HTR-8/SVneo (cell line): Measurements from ENCODE around the gene TAS2R50.

Source experiments
- DNase-seq: peaks from one replicate; pipeline ENCODE4 v3.0.0; 2011; ENCODE audit warnings: low spot score, mixed read lengths; ENCODE audit not compliant: insufficient read length
- FAIRE-seq: peaks from 2 replicates; lab custom pipeline; 2011; peaks lifted over from hg19 to GRCh38; lab: Jason Lieb, UNC

TAS2R50 gene

DNA sequence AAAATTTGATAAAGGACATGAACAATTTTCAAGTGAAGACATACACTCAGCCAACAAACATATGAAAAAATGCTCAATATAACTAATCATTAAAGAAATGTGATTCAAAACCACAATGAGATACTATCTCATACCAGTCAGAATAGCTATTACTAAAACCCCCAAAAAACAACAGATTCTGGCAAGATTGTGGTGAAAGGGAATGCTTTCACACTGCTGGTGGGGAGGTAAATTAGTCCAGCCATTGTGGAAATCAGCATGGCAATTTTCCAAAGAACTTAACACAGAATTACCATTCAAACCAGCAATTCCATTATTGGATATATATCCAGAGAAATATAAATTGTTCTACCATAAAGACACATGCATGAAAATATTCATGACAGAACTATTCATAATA is 29.0 kb downstream of the TAS2R50 start:
- FAIRE-seq = no peak
- DNase-seq = no peak

DNA sequence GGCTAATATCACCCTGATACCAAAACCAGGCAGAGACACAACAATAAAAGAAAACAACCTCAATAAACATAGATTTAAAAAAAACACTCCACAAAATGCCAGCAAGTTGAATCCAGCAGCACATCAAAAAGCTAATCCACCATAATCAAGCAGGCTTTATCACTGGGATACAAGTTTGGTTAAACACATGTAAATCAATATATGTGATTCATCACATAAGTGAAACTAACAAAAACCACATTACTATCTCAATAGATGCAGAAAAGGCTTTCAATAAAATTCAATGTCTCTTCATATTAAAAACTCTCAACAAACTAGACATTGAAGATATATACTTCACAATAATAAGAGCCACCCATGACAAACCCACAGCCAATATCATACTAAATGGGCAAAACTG is 30.6 kb downstream of the TAS2R50 start:
- no peak for DNase-seq
- no peak for FAIRE-seq

DNA sequence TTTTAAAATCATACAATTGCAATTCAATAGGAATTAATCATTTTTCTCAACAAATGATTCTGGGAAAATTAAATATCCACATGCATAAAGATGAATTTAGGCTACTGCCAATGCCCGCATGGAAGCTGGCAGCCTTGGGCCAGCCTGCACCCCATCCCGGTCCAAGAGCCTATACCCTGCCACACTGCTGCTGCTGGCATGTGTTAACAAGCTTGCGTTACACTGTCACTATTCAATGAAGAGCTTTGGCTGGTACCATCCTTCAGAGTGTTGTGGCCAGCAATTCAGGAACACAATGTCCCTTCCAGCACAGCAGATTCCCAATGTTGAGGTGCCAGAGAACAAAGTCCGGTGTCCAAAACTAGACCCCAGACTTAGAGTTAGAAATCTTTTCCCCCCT is 34.1 kb downstream of the TAS2R50 start:
- DNase-seq = no peak
- FAIRE-seq = no peak

DNA sequence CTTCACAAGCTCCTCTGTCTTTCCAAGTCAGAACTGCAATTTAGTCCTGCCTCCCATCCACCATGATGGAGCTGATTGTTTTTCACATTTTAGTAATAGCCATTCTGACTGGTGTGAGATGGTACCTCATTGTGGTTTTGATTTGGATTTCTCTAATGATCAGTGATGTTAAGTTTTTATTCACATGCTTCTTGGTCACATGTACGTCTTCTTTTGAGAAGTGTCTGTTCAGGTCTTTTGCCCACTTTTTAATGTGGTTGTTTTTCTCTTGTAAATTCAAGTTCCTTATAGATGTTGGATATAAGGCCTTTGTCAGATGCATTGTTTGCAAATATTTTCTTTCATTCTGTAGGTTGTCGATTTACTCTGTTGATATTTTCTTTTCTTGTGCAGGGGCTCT is 43.5 kb downstream of the TAS2R50 start:
- no peak for DNase-seq
- no peak for FAIRE-seq

DNA sequence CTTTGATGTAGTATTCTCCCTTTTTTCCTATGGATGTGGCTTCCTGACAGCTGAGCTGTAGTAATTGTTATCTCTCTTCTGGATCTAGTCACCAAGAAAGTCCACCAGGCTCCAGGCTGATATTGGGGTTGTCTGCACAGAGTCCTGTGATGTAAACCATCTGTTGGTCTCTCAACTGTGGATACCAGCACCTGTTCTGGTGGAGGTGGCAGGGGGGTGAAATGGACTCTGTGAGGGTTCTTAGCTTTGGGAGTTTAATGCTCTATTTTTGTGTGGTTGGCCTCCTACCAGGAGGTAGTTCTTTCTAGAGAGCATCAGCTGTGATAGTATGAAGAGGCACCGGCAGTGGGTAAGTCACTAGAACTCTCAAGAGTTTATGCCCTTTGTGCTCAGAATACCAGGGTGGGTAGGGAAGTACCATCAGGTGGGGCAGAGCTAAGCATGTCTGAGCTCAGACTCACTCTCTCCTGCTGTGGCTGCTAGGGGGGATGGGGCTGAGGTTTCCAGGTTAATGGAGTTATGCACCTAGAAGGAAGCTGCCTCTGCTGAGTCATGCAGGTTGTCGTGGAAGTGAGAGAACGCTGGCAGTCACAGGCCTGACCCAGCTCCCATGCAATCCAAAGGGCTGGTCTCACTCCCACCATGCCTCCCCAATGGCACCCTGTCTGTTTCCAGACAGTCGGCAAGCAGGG is 44.6 kb downstream of the TAS2R50 start:
- FAIRE-seq (no peak), DNase-seq (no peak)

DNA sequence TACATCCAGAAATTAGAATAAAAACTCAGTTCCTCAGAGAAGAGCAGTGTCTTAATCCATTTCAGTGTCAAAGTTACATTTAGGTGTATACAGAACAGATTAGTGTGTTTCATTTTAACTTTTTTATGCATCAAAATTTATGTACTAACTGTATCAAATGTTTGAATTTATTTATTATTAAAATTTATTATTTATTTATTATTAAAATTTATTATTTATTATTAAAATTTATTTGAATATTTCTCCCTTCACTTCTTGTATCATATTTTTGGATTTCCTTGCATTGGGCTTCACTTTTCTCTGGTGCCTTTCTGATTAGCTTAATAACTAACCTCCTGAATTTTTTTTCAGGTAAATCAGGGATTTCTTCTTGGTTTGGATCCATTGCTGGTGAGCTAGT is 45.3 kb downstream of the TAS2R50 start:
- FAIRE-seq (no peak), DNase-seq (no peak)

DNA sequence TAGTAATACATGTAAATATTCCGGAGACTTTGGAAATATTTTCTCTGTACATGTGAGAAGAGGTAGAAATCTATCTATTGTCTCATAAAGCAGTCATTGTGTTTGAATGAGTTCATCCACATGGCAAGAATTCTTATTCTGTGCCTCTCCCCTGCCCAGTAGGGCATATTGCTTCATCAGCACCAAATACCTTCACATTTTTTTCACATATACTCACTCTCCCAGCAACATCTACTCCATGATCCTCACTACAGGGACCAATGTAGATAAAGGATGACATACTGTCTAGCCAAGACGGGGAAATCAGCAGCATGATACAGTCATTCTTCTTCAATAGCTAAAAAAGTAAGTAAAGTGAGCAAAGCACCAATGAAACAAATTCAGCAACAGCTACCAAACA is 46.3 kb downstream of the TAS2R50 start:
- DNase-seq = peak; percentile 17
- FAIRE-seq = peak; percentile 23

DNA sequence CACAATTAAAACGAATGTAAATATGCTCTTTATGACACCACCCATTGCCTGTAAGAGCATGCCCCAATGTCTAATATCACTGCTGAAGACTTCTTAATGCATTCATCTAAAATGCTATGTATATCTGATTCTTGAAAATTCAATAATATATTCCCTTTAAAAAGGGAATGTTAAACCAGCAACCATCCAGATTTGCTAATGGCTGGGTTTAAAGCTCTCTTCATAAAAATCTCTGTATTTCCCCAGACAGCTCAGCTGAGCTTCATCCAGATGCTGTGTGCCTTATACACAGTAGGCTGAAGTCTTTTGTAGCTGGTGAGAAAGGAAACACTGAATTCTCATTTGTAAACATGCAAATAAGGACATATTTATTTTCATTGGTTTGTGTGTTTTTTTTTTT is 47.5 kb downstream of the TAS2R50 start, which contains the start of gene TAS2R14:
Gene TAS2R14, minus strand, starts transcription at position 101 of the 400 bp plus-strand sequence. Its CDS starts 56 bp downstream, at position 45.
- DNase-seq (no peak), FAIRE-seq (no peak)

DNA sequence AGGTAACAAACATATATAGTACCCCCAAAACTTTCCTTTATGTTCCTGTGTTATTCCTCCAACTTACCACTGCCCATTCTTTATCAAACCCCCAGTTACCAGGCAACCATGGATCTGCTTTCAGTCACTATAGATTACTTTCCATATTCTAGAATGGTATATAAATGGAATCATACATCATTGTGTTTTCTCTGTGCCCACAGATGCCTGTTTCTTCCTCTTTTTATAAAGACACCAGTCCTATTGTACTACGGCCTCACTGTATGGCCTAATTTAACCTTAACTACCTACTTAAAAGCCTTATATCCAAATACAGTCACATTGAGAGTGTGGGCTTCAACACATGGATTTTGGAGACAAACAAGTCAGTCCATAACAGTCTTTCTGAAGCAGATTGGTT is 50.2 kb downstream of the TAS2R50 start:
- no peak for FAIRE-seq

More for the DNA sequence above, 50.2 kb downstream of the TAS2R50 start:
- no peak for DNase-seq
